ENCODE measurements around the gene CRB1.
"Not testable (repeated sequence)": the region's sequence is repeated elsewhere in the genome, so short reads cannot be mapped to it uniquely, and the experiment has no call there.

CRB1 gene

DNA sequence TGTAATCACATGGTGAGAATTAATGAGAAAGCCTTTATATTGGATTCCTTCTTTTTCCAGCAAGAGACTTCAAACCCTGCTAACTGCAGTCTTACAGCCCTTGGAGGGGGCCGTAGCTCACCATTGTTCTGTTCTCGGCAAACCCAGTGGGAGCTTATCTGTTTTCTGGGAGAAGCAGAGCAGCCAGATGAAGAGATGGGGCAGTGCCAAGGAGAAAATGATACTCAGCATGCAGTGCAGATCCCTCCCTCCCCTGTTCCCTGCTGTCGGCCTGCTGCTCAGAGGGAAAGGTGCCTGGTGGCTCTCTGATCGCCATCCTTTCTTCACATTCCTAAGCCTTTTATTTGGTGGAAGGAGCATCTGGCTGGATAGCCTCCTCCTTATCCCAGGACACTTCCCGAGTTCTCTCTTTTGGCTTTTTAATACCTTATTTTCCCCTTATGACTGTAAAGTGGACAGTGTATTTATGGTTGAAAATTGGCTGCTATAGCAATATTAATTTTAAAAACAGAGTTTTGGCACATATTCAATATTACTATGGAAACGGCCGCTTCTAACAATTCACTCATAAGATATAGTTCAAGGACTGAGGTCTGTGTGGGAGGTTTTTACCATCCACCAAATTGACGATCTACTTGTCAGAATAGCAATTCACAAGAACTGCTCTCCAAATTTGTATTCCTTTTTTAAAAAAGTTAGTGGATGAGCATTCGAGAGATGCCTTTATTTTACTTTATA, 203.4 kb downstream of the CRB1 start:
- Histone ChIP-seq H3K27me3 (ENCODE audit: insufficient read depth, low read depth, severe bottlenecking) (no peaks in the 10 kb centered on the region), H3K4me3 (ENCODE audit: low read depth, low read length) (no peak overlapping the region), H3K9me3 (ENCODE audit: severe bottlenecking) (no peaks in the 10 kb centered on the region), H3K36me3 (no peaks in the 10 kb centered on the region), H3K27ac (no peak overlapping the region)
- TF ChIP-seq, protein P1, sequence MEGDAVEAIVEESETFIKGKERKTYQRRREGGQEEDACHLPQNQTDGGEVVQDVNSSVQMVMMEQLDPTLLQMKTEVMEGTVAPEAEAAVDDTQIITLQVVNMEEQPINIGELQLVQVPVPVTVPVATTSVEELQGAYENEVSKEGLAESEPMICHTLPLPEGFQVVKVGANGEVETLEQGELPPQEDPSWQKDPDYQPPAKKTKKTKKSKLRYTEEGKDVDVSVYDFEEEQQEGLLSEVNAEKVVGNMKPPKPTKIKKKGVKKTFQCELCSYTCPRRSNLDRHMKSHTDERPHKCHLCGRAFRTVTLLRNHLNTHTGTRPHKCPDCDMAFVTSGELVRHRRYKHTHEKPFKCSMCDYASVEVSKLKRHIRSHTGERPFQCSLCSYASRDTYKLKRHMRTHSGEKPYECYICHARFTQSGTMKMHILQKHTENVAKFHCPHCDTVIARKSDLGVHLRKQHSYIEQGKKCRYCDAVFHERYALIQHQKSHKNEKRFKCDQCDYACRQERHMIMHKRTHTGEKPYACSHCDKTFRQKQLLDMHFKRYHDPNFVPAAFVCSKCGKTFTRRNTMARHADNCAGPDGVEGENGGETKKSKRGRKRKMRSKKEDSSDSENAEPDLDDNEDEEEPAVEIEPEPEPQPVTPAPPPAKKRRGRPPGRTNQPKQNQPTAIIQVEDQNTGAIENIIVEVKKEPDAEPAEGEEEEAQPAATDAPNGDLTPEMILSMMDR (IDR thresholded peaks at IDR 0.05; ENCODE audit: low read depth, low read length), result no peak
- DNase-seq, result no peak

DNA sequence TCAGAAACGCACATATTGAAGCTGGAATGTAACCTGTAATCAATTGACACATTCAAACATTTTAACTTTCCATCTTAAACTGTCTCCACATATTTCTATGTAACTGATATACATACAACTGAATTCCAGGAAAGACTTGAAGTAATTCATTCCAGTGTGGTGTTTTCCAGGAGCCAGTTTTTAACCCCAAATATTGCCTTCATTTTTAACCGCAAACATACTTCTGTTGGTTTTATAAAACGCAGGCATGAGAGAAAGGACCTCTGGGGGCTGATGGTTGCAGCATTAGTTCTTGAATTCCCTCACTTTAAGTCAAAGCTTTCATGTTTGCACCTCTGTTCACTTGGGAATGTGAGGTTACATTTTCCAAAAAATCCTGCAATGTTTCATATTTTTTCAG, 204.1 kb downstream of the CRB1 start:
- DNase-seq, result no peak
- H3K27me3 ChIP-seq (ENCODE audit: insufficient read depth, low read depth, severe bottlenecking), result no peaks in the 10 kb centered on the region
- no peak overlapping the region for H3K27ac ChIP-seq
- TF ChIP-seq, protein P1 (IDR thresholded peaks at IDR 0.05; ENCODE audit: low read depth, low read length), result no peak
- H3K4me3 ChIP-seq (ENCODE audit: low read depth, low read length), result no peak overlapping the region
- no peaks in the 10 kb centered on the region for H3K9me3 ChIP-seq (ENCODE audit: severe bottlenecking)
- H3K36me3 ChIP-seq, result no peaks in the 10 kb centered on the region

DNA sequence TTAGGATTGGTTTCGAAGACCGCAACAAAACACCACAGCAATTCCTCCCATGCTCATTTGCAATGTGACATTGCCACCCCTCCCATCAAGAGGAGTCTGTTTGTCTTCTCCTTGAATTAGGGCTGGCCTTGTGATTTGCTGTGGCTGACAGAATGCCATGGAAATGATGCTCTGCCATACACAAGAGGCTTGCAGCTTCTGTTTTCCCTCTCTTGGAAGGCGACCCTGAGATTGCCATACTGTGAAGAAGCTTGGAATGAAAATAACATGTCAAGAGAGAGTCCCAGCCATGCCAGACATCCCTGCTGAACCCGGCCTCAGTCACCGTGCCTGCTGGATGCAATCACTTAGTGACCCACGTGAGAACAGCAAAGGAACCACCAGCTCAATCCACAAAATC, 212.4 kb downstream of the CRB1 start:
- H3K4me3 ChIP-seq (ENCODE audit: low read depth, low read length), result no peak overlapping the region
- no peaks in the 10 kb centered on the region for H3K36me3 ChIP-seq
- no peaks in the 10 kb centered on the region for H3K9me3 ChIP-seq (ENCODE audit: severe bottlenecking)
- TF ChIP-seq, protein P1 (IDR thresholded peaks at IDR 0.05; ENCODE audit: low read depth, low read length), result no peak
- H3K27ac ChIP-seq, result no peak overlapping the region
- no peaks in the 10 kb centered on the region for H3K27me3 ChIP-seq (ENCODE audit: insufficient read depth, low read depth, severe bottlenecking)
- no peak for DNase-seq

DNA sequence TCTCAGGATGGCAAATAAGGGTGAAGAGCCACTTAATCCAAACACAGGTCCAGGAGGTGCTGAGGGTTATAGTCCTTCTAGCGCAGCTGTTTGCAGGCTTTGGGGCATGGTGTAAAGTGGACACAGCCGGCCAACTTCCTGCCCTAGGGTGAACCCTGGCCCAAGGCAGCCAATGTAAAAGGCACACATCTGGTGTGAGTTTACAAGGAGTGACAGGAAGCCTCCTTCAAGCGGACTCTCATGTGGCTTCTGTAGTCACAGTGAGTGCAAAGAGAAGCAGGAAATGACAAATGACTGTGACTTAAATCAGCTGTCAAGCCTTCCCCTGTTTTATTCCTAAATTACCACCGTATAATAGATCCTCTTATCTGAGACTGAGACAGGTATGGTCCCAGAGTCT, 213.0 kb downstream of the CRB1 start:
- TF ChIP-seq, protein P1 (IDR thresholded peaks at IDR 0.05; ENCODE audit: low read depth, low read length), result no peak
- no peak for DNase-seq
- Histone ChIP-seq H3K9me3 (ENCODE audit: severe bottlenecking) (no peaks in the 10 kb centered on the region), H3K27me3 (ENCODE audit: insufficient read depth, low read depth, severe bottlenecking) (no peaks in the 10 kb centered on the region), H3K36me3 (no peaks in the 10 kb centered on the region), H3K27ac (no peak overlapping the region), H3K4me3 (ENCODE audit: low read depth, low read length) (no peak overlapping the region)

DNA sequence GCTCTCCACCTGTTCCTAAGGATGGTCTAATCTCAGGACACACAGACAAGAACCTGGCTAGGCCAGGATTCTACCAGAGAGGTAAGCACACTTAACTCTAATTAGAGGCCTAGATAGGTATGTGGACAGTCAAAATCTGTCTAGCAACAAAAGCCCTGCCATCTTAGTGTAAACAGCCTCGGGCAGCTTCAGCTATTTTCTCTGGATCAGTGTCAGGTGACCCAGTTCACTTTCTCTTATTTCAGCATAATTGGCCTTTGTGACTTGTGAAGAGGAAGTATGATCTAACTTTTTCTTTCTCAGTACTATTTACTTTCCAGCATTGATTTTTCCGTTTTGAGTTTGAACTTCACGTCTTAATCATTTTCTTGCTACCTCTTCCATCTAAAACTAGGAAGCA, 217.7 kb downstream of the CRB1 start:
- DNase-seq, result no peak
- no peaks in the 10 kb centered on the region for H3K9me3 ChIP-seq (ENCODE audit: severe bottlenecking)
- H3K4me3 ChIP-seq (ENCODE audit: low read depth, low read length), result no peak overlapping the region
- no peaks in the 10 kb centered on the region for H3K36me3 ChIP-seq
- H3K27ac ChIP-seq, result no peak overlapping the region
- H3K27me3 ChIP-seq (ENCODE audit: insufficient read depth, low read depth, severe bottlenecking), result no peaks in the 10 kb centered on the region
- TF ChIP-seq, protein P1 (IDR thresholded peaks at IDR 0.05; ENCODE audit: low read depth, low read length), result no peak

DNA sequence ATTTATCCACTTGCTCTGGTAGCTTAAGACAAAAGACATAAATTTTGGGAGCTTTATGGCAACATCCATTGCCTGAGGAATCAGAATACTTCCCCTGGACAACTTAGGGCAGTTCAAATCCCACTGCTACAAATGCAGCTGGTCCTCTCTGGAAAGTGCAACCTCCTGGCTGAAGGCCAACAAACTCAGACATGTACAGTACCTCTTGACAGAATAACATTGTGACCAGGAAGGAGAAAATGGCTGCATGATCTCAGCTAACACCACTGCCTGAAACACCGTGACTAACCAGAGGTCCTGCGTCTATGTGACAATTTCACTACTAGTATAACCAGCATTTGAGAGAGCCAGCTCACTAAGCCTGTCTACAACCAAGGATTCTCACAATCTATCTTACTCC, 218.9 kb downstream of the CRB1 start:
- Histone ChIP-seq H3K9me3 (ENCODE audit: severe bottlenecking) (no peaks in the 10 kb centered on the region), H3K4me3 (ENCODE audit: low read depth, low read length) (no peak overlapping the region), H3K27me3 (ENCODE audit: insufficient read depth, low read depth, severe bottlenecking) (no peaks in the 10 kb centered on the region), H3K27ac (no peak overlapping the region), H3K36me3 (no peaks in the 10 kb centered on the region)
- TF ChIP-seq, protein P1 (IDR thresholded peaks at IDR 0.05; ENCODE audit: low read depth, low read length), result no peak
- no peak for DNase-seq

DNA sequence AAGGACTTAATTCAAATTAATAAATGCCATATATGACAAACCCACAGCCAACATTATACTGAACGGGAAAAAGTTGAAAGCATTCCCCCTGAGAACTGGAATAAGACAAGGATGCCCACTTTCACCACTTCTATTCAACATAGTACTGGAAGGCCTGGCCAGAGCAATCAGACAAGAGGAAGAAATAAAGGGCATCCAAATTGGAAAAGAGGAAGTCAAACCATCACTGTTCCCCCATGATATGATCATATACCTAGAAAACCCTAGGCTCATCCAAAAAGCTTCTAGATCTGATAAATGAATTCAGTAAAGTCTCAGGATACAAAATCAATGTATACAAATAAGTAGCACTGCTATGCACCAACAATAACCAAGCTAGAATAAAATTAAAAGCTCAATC, 223.5 kb downstream of the CRB1 start:
- not testable (repeated sequence) for DNase-seq; H3K27ac ChIP-seq; H3K27me3 ChIP-seq (ENCODE audit: insufficient read depth, low read depth, severe bottlenecking); H3K9me3 ChIP-seq (ENCODE audit: severe bottlenecking); H3K4me3 ChIP-seq (ENCODE audit: low read depth, low read length); H3K36me3 ChIP-seq

Measured in WERI-Rb-1 (cell line).